ENCODE data around the gene PIP4K2A. TPM values are rescaled to one million over a fixed set of nuclear protein-coding genes. Genes with fewer than 3 reads are reported as not detected.

Gene PIP4K2A
- total RNA-seq, 2 donors from 2014 or later, result 15.0 to 17.8 TPM

GRCh38 chr10:22583683-22584082 is 130.7 kb downstream of the PIP4K2A start:
- Mint-ChIP-seq H3K9me3 (no peaks in the 10 kb centered on the region), H3K4me1 (peaks cover 3% of the 10 kb centered on the region), H3K27ac (no peak overlapping the region), H3K4me3 (no peak overlapping the region), H3K36me3 (ENCODE audit: low read depth) (peaks cover 12% of the 10 kb centered on the region), H3K27me3 (ENCODE audit: insufficient read depth) (no peaks in the 10 kb centered on the region)
- H3K27me3 ChIP-seq (ENCODE audit: control insufficient read depth, insufficient read depth, low read length, poor library complexity, severe bottlenecking), result no peaks in the 10 kb centered on the region
- 91 to 96% methylated on average over 4 to 5 of the region's 5 CpGs for WGBS, 2 experiments (ENCODE audit: insufficient coverage in 1 of 2, insufficient read length in 1 of 2)
- no peaks in the 10 kb centered on the region for H3K4me1 ChIP-seq (ENCODE audit: control insufficient read depth, insufficient read depth, low read length)
- H3K4me3 ChIP-seq (ENCODE audit: low read length), result no peak overlapping the region
- TF ChIP-seq CTCF (conservative IDR thresholded peaks at IDR 0.05), result peak; percentile 51
- no peak overlapping the region for H3K27ac ChIP-seq (ENCODE audit: low read depth, low read length)
- H3K9me3 ChIP-seq (ENCODE audit: control insufficient read depth, low read length), result no peaks in the 10 kb centered on the region
- no peak overlapping the region for H3K9ac ChIP-seq (ENCODE audit: extremely low read depth, low read length, poor library complexity, severe bottlenecking)
- H3K36me3 ChIP-seq (ENCODE audit: control insufficient read depth, insufficient read depth, low read length), result no peaks in the 10 kb centered on the region
- DNase-seq, result peak; percentile 51

- Histone ChIP-seq H3K4me3 (ENCODE audit: low read length) (no peak overlapping the region), H3K4me1 (ENCODE audit: control insufficient read depth, insufficient read depth, low read length) (no peaks in the 10 kb centered on the region), H3K9ac (ENCODE audit: extremely low read depth, low read length, poor library complexity, severe bottlenecking) (no peak overlapping the region), H3K36me3 (ENCODE audit: control insufficient read depth, insufficient read depth, low read length) (no peaks in the 10 kb centered on the region), H3K9me3 (ENCODE audit: control insufficient read depth, low read length) (no peaks in the 10 kb centered on the region), H3K27me3 (ENCODE audit: control insufficient read depth, insufficient read depth, low read length, poor library complexity, severe bottlenecking) (no peaks in the 10 kb centered on the region), H3K27ac (ENCODE audit: low read depth, low read length) (no peak overlapping the region)
- H3K9me3 Mint-ChIP-seq, result no peaks in the 10 kb centered on the region
- no peak overlapping the region for H3K27ac Mint-ChIP-seq
- H3K36me3 Mint-ChIP-seq (ENCODE audit: low read depth), result peaks cover 22% of the 10 kb centered on the region
- H3K4me3 Mint-ChIP-seq, result no peak overlapping the region
- no peaks in the 10 kb centered on the region for H3K27me3 Mint-ChIP-seq (ENCODE audit: insufficient read depth)
- peaks cover 3% of the 10 kb centered on the region for H3K4me1 Mint-ChIP-seq
- WGBS, 2 experiments (ENCODE audit: insufficient coverage in 1 of 2, insufficient read length in 1 of 2), result 95% methylated on average over 2 of the region's 2 CpGs
- DNase-seq, result no peak
- TF ChIP-seq CTCF (conservative IDR thresholded peaks at IDR 0.05), result no peak
Observed at GRCh38 chr10:22581461-22581860, 132.9 kb downstream of the PIP4K2A start.

GRCh38 chr10:22580711-22581110 is 133.7 kb downstream of the PIP4K2A start:
- WGBS, 2 experiments (ENCODE audit: insufficient coverage in 1 of 2, insufficient read length in 1 of 2), result 93 to 96% methylated on average over 9 of the region's 9 CpGs
- H3K36me3 Mint-ChIP-seq (ENCODE audit: low read depth), result peaks cover 24% of the 10 kb centered on the region
- no peaks in the 10 kb centered on the region for H3K27me3 Mint-ChIP-seq (ENCODE audit: insufficient read depth)

More at GRCh38 chr10:22580711-22581110, 133.7 kb downstream of the PIP4K2A start:
- H3K4me3 Mint-ChIP-seq, result no peak overlapping the region
- TF ChIP-seq CTCF (conservative IDR thresholded peaks at IDR 0.05), result no peak
- no peak overlapping the region for H3K27ac Mint-ChIP-seq
- Histone ChIP-seq H3K36me3 (ENCODE audit: control insufficient read depth, insufficient read depth, low read length) (no peaks in the 10 kb centered on the region), H3K4me1 (ENCODE audit: control insufficient read depth, insufficient read depth, low read length) (no peaks in the 10 kb centered on the region), H3K27me3 (ENCODE audit: control insufficient read depth, insufficient read depth, low read length, poor library complexity, severe bottlenecking) (no peaks in the 10 kb centered on the region), H3K27ac (ENCODE audit: low read depth, low read length) (no peak overlapping the region), H3K9me3 (ENCODE audit: control insufficient read depth, low read length) (no peaks in the 10 kb centered on the region), H3K9ac (ENCODE audit: extremely low read depth, low read length, poor library complexity, severe bottlenecking) (no peak overlapping the region), H3K4me3 (ENCODE audit: low read length) (no peak overlapping the region)
- H3K9me3 Mint-ChIP-seq, result no peaks in the 10 kb centered on the region
- H3K4me1 Mint-ChIP-seq, result peaks cover 3% of the 10 kb centered on the region
- no peak for DNase-seq
